ENCODE data around the gene PRUNE2.
"Not testable (repeated sequence)": the region's sequence is repeated elsewhere in the genome, so short reads cannot be mapped to it uniquely, and the experiment has no call there.

PRUNE2 gene

GRCh38 chr9:76866689-76867088 lies 39.2 kb downstream of the PRUNE2 start:
- DNase-seq, result no peak

GRCh38 chr9:76863832-76864231 lies 42.1 kb downstream of the PRUNE2 start:
- no peak for DNase-seq

GRCh38 chr9:76859860-76860259 lies 46.1 kb downstream of the PRUNE2 start:
- no peak for DNase-seq

GRCh38 chr9:76858248-76858647 lies 47.7 kb downstream of the PRUNE2 start:
- DNase-seq, result not testable (repeated sequence)

GRCh38 chr9:76856016-76856415 lies 49.9 kb downstream of the PRUNE2 start:
- DNase-seq, result no peak

GRCh38 chr9:76855015-76855414 lies 50.9 kb downstream of the PRUNE2 start:
- DNase-seq, result no peak

- no peak for DNase-seq
Observed at GRCh38 chr9:76852026-76852425, 53.9 kb downstream of the PRUNE2 start.

GRCh38 chr9:76846297-76846696 lies 59.6 kb downstream of the PRUNE2 start:
- no peak for DNase-seq

- no peak for DNase-seq
Observed at GRCh38 chr9:76845254-76845653, 60.7 kb downstream of the PRUNE2 start.

GRCh38 chr9:76835571-76836283 lies 70.2 kb downstream of the PRUNE2 start:
- no peak for DNase-seq

- DNase-seq, result no peak
Observed at GRCh38 chr9:76828447-76828846, 77.5 kb downstream of the PRUNE2 start.

- DNase-seq, result no peak
Observed at GRCh38 chr9:76827296-76828080, 78.4 kb downstream of the PRUNE2 start.

- DNase-seq, result no peak
Observed at GRCh38 chr9:76820431-76820830, 85.5 kb downstream of the PRUNE2 start.

GRCh38 chr9:76818271-76818670 lies 87.6 kb downstream of the PRUNE2 start:
- no peak for DNase-seq

GRCh38 chr9:76817489-76817888 lies 88.4 kb downstream of the PRUNE2 start:
- DNase-seq, result no peak

GRCh38 chr9:76812591-76812990 lies 93.3 kb downstream of the PRUNE2 start:
- no peak for DNase-seq

GRCh38 chr9:76810377-76810957 lies 95.4 kb downstream of the PRUNE2 start:
- no peak for DNase-seq

- no peak for DNase-seq
Observed at GRCh38 chr9:76808636-76809035, 97.3 kb downstream of the PRUNE2 start.

- no peak for DNase-seq
Observed at GRCh38 chr9:76803762-76804161, 102.2 kb downstream of the PRUNE2 start.

- DNase-seq, result no peak
Observed at GRCh38 chr9:76803083-76803482, 102.8 kb downstream of the PRUNE2 start.

- DNase-seq, result no peak
Observed at GRCh38 chr9:76800901-76801300, 105.0 kb downstream of the PRUNE2 start.

- DNase-seq, result no peak
Observed at GRCh38 chr9:76799473-76799872, 106.4 kb downstream of the PRUNE2 start.

- DNase-seq, result no peak
Observed at GRCh38 chr9:76798527-76798926, 107.4 kb downstream of the PRUNE2 start.

GRCh38 chr9:76796296-76796695 lies 109.6 kb downstream of the PRUNE2 start:
- DNase-seq, result no peak
